ENCODE results near the gene CD69.

DNA sequence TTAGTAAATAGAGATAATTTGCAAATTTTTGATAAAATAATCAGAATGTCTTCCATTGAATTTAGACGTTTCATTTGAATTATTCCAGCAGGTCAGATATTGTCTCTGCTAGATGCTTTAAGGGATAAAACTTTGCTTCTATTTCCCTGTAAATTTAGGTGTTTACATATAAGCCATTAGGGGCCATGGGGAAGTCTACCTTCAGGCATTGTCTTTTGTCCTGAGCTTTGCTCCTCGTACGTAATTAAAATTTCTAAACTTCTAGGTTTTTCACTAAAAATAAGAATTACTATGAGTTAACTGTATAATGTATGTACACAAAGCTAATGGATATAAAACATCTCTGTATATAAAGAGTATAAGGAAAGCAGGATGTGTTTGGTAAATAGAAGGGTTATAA is 24.1 kb upstream of the CD69 start:
- no peak for TF ChIP-seq EZH2 (IDR thresholded peaks at IDR 0.05; ENCODE audit: insufficient read depth, poor library complexity, severe bottlenecking)
- TF ChIP-seq EZH2phosphoT487 (IDR thresholded peaks at IDR 0.05; ENCODE audit: insufficient read depth, low read depth), result no peak

All from GM23248 (cell line).